K562 (cell line): ENCODE results near the gene TMEM214. TPM values are rescaled to one million over a fixed set of nuclear protein-coding genes. Genes with fewer than 3 reads are reported as not detected.

ENCODE experiments used
- ATAC-seq: fragments of 200-7000 bp; cut with Tn5 transposase; 3 replicates; pipeline ENCODE4 v1.9.1; 2020; ENCODE audit warnings: moderate library complexity
- BruUV-seq: library from RNA; stranded (reverse); fragments of 400-500 nt; replicated peaks from 2 replicates; lab custom pipeline; 2021; lab: Mats Ljungman, UMichigan
- CTCF ChIA-PET: fragments of 300-600 bp; formaldehyde crosslinking; extraction: SDS; loops from one replicate; lab custom pipeline; 2021; ENCODE audit warnings: low intra/inter-chr PET ratio; lab: Yijun Ruan, JAX
- POLR2A ChIA-PET: fragments of 300-600, 350-650 bp; sonication (Branson Sonifier 250); formaldehyde crosslinking; extraction: SDS; loops from one replicate; lab custom pipeline; 2021; ENCODE audit warnings: antibody characterized with exemption, inconsistent platforms; lab: Yijun Ruan, JAX
- DNase-seq, 4 experiments: peaks; one replicate each; pipeline versions ENCODE4 v3.0.0 to v3.0.0-alpha.2; 2011 to 2018; ENCODE audit warnings: low spot score in 3 of 4, mixed read lengths in 3 of 4; ENCODE audit errors: extremely low read depth in 1 of 4
- FAIRE-seq: peaks from 2 replicates; lab custom pipeline; 2011; peaks lifted over from hg19 to GRCh38; lab: Jason Lieb, UNC
- H2AFZ ChIP-seq: 2 replicates; pipeline ENCODE4 v1.6.0; 2011; ENCODE audit warnings: low read depth, low read length, control low read depth, inconsistent platforms
- H3K27ac ChIP-seq: fragments of 200-600 bp; 3 replicates; pipeline ENCODE4 v1.8.0; 2011; ENCODE audit warnings: low read depth, mild to moderate bottlenecking, control low read depth, inconsistent platforms, low read length, moderate library complexity, mixed read lengths; ENCODE audit errors: extremely low read depth
- H3K27me3 ChIP-seq, 2 experiments: fragments of 300-600 bp in 1 of 2; 2 replicates in 1 of 2; 3 replicates in 1 of 2; pipeline versions ENCODE4 v1.6.0 to v1.8.0; 2011; ENCODE audit warnings: inconsistent platforms in 2 of 2, low read length in 2 of 2, mild to moderate bottlenecking in 1 of 2, mixed read lengths in 1 of 2, moderate library complexity in 1 of 2; ENCODE audit not compliant: control insufficient read depth in 2 of 2, insufficient read depth in 2 of 2
- H3K36me3 ChIP-seq: fragments of 300-600 bp; 3 replicates; pipeline ENCODE4 v1.8.0; 2011; ENCODE audit warnings: mild to moderate bottlenecking, low read length, inconsistent platforms; ENCODE audit not compliant: control insufficient read depth, insufficient read depth
- H3K4me1 ChIP-seq, 2 experiments: fragments of 200-600 bp in 1 of 2; replicated peaks in 1 of 2; 2 replicates in 1 of 2; 3 replicates in 1 of 2; pipeline versions ENCODE4 v1.5.1 to v1.8.0; 2011; ENCODE audit warnings: inconsistent platforms in 2 of 2, low read length in 2 of 2, mild to moderate bottlenecking in 1 of 2, mixed read lengths in 1 of 2, moderate library complexity in 1 of 2; ENCODE audit not compliant: control insufficient read depth in 2 of 2, insufficient read depth in 2 of 2
- H3K4me2 ChIP-seq: 2 replicates; pipeline ENCODE4 v1.6.1; 2011; ENCODE audit warnings: low read length, control low read depth, inconsistent platforms, mixed read lengths; ENCODE audit not compliant: insufficient read depth
- H3K4me3 ChIP-seq: fragments of 200-600 bp; sonication (generic), shearing (Covaris generic); 2 replicates; pipeline ENCODE4 v1.5.1; 2016; ENCODE audit warnings: control low read depth, inconsistent platforms
- H3K79me2 ChIP-seq: fragments of 200-600 bp; 3 replicates; pipeline ENCODE4 v1.8.0; 2011; ENCODE audit warnings: low read length, inconsistent platforms; ENCODE audit not compliant: control insufficient read depth, insufficient read depth
- H3K9ac ChIP-seq, 2 experiments: 2 replicates each; pipeline versions ENCODE4 v1.6.0 to v1.6.1; 2011; ENCODE audit warnings: low read depth in 2 of 2, low read length in 2 of 2, control low read depth in 1 of 2, inconsistent platforms in 1 of 2, mild to moderate bottlenecking in 1 of 2, mixed read lengths in 1 of 2; ENCODE audit not compliant: insufficient read depth in 1 of 2
- H3K9me1 ChIP-seq: one replicate; pipeline ENCODE4 v1.6.0; 2011; ENCODE audit warnings: inconsistent platforms, mild to moderate bottlenecking, low read length, moderate library complexity; ENCODE audit not compliant: control insufficient read depth, insufficient read depth
- H3K9me3 ChIP-seq: replicated peaks from 2 replicates; pipeline ENCODE4 v1.5.1; 2011; ENCODE audit warnings: low read depth, low read length, inconsistent platforms; ENCODE audit not compliant: control insufficient read depth, insufficient read depth
- H4K20me1 ChIP-seq: replicated peaks from 2 replicates; pipeline ENCODE4 v1.6.1; 2011; ENCODE audit warnings: low read length, inconsistent platforms, mixed read lengths; ENCODE audit not compliant: control insufficient read depth, insufficient read depth
- CBFA2T3 ChIP-seq: fragments of 450-650 bp; IDR thresholded peaks from 2 replicates; pipeline ENCODE4 v1.6.1; 2017
- E2F8 ChIP-seq: fragments of 450-650 bp; IDR thresholded peaks from 2 replicates; pipeline ENCODE4 v1.7.1; 2018; ENCODE audit warnings: mild to moderate bottlenecking, low read depth; ENCODE audit not compliant: partially characterized antibody
- FIP1L1 ChIP-seq: fragments of 200-400 bp; formaldehyde crosslinking; IDR thresholded peaks from 2 replicates; pipeline ENCODE4 v1.6.1; 2018; ENCODE audit warnings: mild to moderate bottlenecking, low read depth, low read length; ENCODE audit not compliant: poor library complexity, severe bottlenecking
- KDM2B ChIP-seq: fragments of 250-450 bp; sonication (Bioruptor Pico); IDR thresholded peaks from 2 replicates; pipeline ENCODE4 v1.8.0; 2021; ENCODE audit warnings: mild to moderate bottlenecking, moderate library complexity
- NFIC ChIP-seq: fragments of 450-650 bp; IDR thresholded peaks from 2 replicates; pipeline ENCODE4 v1.6.1; 2017; ENCODE audit warnings: mild to moderate bottlenecking, inconsistent platforms
- PHB ChIP-seq: fragments of 250-450 bp; sonication (Bioruptor Pico); IDR thresholded peaks from 2 replicates; pipeline ENCODE4 v1.5.0; 2021
- POLR2G ChIP-seq: fragments of 200-400 bp; formaldehyde crosslinking; IDR thresholded peaks from 2 replicates; pipeline ENCODE4 v1.6.1; 2017; ENCODE audit warnings: low read depth, mild to moderate bottlenecking, antibody characterized with exemption, low read length, moderate library complexity
- POLR2H ChIP-seq: IDR thresholded peaks from 2 replicates; pipeline ENCODE4 v1.6.1; 2016; ENCODE audit warnings: missing genetic modification characterization, low read depth, mild to moderate bottlenecking, control low read depth, missing compliant biosample characterization, moderate library complexity
- PRPF4 ChIP-seq: fragments of 200-400 bp; formaldehyde crosslinking; IDR thresholded peaks from one replicate; pipeline ENCODE4 v1.6.1; 2017; ENCODE audit warnings: low read length, low read depth, mild to moderate bottlenecking; ENCODE audit not compliant: insufficient read depth, poor library complexity, severe bottlenecking
- SAFB ChIP-seq: fragments of 200-400 bp; formaldehyde crosslinking; IDR thresholded peaks from 2 replicates; pipeline ENCODE4 v1.6.1; 2017; ENCODE audit warnings: low read depth, low read length, borderline replicate concordance
- SMAD1 ChIP-seq: fragments of 150-350 bp; IDR thresholded peaks from 2 replicates; pipeline ENCODE4 v1.6.1; 2014; ENCODE audit warnings: low read length, low read depth; ENCODE audit not compliant: partially characterized antibody
- SMARCE1 ChIP-seq: fragments of 450-650 bp; IDR thresholded peaks from 2 replicates; pipeline ENCODE4 v1.7.1; 2016; ENCODE audit warnings: mild to moderate bottlenecking
- WGBS: fragments of 100-300 bp; shearing (Covaris generic); methylation state at CpG from one replicate; pipeline ENCODE4 v1.1.6; 2016; ENCODE audit warnings: low coverage, mixed read lengths; ENCODE audit not compliant: insufficient coverage; ENCODE audit errors: missing lambda C conversion rate; 5-methylcytosine and 5-hydroxymethylcytosine counted together
- in situ Hi-C: fragments of 300-500 bp; cut with MboI; formaldehyde crosslinking; loops from 4 replicates; pipeline ENCODE4 v1.15.0; 2018; ENCODE audit warnings: inconsistent platforms, mixed read lengths
- intact Hi-C: fragments of 100-400 bp; cut with micrococcal nuclease; formaldehyde crosslinking; loops from 2 replicates; pipeline ENCODE4 v1.14.2; 2022
- polyA plus RNA-seq, 8 experiments: library from polyadenylated mRNA; depleted of rRNA in 4 of 8; stranded (reverse) in 5 of 8; unstranded in 3 of 8; fragments of >200 nt; fragmentation: Nextera tagmentation in 2 of 8; fragmentation: Illumina TruSeq in 1 of 8; extraction: Ambion mirVana in 2 of 8; extraction: Trizol in 1 of 8; gene quantifications; 2 replicates each; pipeline versions ENCODE4 v1.2.1 to v1.2.3, GENCODE V29; 2011 to 2014; ENCODE audit warnings: inconsistent platforms in 1 of 8, missing spikeins in 1 of 8
- total RNA-seq, 7 experiments: library from RNA; depleted of rRNA in 6 of 7; stranded (reverse); fragments of >200 nt in 6 of 7; fragmentation: Illumina TruSeq in 2 of 7; extraction: Trizol in 2 of 7; gene quantifications; 2 replicates each; pipeline versions ENCODE4 v1.2.1 to v1.2.3, GENCODE V29; 2011 to 2021; ENCODE audit warnings: low replicate concordance in 1 of 7
- TF ChIP-seq, protein P1 (sequence below): fragments of 450-650 bp; IDR thresholded peaks from 2 replicates; pipeline ENCODE4 v1.6.1; 2017; ENCODE audit warnings: mild to moderate bottlenecking, moderate library complexity
- TF ChIP-seq, protein P2 (sequence below): fragments of 200-800 bp; sonication (Bioruptor generic); IDR thresholded peaks from 2 replicates; pipeline ENCODE4 v1.6.1; 2017; ENCODE audit warnings: missing genetic modification characterization, missing compliant biosample characterization

Gene TMEM214
- total and polyA plus RNA-seq, 9 of the 15 experiments (the other 6 are each of a cell fraction or from before 2014, with no cell fraction given), result 11.4 to 81.4 (median 44.1) TPM

DNA sequence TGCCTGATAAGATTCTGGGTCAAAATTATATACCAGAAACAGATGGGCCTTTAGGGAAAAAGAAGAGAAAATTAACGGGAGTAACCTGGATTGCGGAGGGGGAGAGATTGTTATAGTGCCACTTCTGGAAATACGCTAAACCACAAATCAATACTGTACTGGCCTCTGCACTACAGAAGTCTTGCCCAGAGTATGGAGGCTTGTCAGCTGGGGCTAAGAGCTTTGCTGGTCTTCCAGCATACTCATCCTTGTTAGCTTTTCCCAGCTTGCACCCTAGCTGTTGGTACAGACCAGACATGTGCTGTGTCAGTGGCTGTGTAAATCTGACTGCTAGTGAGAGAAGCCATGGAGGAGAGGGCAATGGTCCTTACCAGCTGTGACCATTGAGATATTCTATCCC is 27.6 kb downstream of the TMEM214 start:
- FAIRE-seq (no peak), DNase-seq (no peak), ATAC-seq (no peak)
- H3K79me2 ChIP-seq, result no peaks in the 10 kb centered on the region
- peaks cover 34 to 39% of the 10 kb centered on the region in 2 experiments for H3K4me1 ChIP-seq
- no peak overlapping the region for H2AFZ ChIP-seq
- peaks cover 58% of the 10 kb centered on the region for H3K36me3 ChIP-seq
- H4K20me1 ChIP-seq, result no peaks in the 10 kb centered on the region
- ChIA-PET CTCF (no interaction called here), POLR2A (interaction anchor here (1.0 to 10.5 kb wide), 5 partner anchors 6 to 35 kb away, joined by 3 to 112 read pairs (median 8); partner anchors contain the start of genes AGBL5 and OST4)
- WGBS, result 69% methylated on average over 3 of the region's 3 CpGs
- BruUV-seq, result no TSS peak
- H3K27me3 ChIP-seq, result no peaks in the 10 kb centered on the region
- in situ Hi-C loops (no loop called here), intact Hi-C loops (no loop called here)
- no peaks in the 10 kb centered on the region for H3K9me3 ChIP-seq
- no peaks in the 10 kb centered on the region for H3K9me1 ChIP-seq
- peak overlapping the region; percentile 12; the same call in 1 of the 3 replicates for H3K27ac ChIP-seq
- peak overlapping the region in 1 of 2 experiments; percentile 9; a peak in 1 of 4 replicates for H3K9ac ChIP-seq
- no peak overlapping the region for H3K4me2 ChIP-seq
- no peak overlapping the region for H3K4me3 ChIP-seq
- TF ChIP-seq SMARCE1 (no peak), POLR2G (0 out of 2 replicates have a peak, but pooled peaks have one; percentile 38), SAFB (no peak), NFIC (no peak), SMAD1 (no peak), FIP1L1 (no peak), POLR2H (tag) (no peak), CBFA2T3 (peak; percentile 42; the same call in 1 of the 2 replicates), PRPF4 (no peak), E2F8 (no peak), KDM2B (CRISPR knock-in tag) (no peak), PHB (CRISPR knock-in tag) (no peak)
- TF ChIP-seq, protein P1, sequence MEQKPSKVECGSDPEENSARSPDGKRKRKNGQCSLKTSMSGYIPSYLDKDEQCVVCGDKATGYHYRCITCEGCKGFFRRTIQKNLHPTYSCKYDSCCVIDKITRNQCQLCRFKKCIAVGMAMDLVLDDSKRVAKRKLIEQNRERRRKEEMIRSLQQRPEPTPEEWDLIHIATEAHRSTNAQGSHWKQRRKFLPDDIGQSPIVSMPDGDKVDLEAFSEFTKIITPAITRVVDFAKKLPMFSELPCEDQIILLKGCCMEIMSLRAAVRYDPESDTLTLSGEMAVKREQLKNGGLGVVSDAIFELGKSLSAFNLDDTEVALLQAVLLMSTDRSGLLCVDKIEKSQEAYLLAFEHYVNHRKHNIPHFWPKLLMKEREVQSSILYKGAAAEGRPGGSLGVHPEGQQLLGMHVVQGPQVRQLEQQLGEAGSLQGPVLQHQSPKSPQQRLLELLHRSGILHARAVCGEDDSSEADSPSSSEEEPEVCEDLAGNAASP, result no peak
- TF ChIP-seq, protein P2, sequence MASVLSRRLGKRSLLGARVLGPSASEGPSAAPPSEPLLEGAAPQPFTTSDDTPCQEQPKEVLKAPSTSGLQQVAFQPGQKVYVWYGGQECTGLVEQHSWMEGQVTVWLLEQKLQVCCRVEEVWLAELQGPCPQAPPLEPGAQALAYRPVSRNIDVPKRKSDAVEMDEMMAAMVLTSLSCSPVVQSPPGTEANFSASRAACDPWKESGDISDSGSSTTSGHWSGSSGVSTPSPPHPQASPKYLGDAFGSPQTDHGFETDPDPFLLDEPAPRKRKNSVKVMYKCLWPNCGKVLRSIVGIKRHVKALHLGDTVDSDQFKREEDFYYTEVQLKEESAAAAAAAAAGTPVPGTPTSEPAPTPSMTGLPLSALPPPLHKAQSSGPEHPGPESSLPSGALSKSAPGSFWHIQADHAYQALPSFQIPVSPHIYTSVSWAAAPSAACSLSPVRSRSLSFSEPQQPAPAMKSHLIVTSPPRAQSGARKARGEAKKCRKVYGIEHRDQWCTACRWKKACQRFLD, result no peak
